NB4 (cell line): ENCODE data around the gene MT1M.

Experiments
- CTCF ChIP-seq: IDR thresholded peaks from one replicate; pipeline ENCODE4 v1.5.1; 2012; ENCODE audit warnings: low read depth, low read length
- MYC ChIP-seq: IDR thresholded peaks from 2 replicates; pipeline ENCODE4 v1.6.1; 2011; ENCODE audit warnings: low read depth, low read length
- POLR2A ChIP-seq: IDR thresholded peaks from 2 replicates; pipeline ENCODE4 v1.6.1; 2011; ENCODE audit warnings: mild to moderate bottlenecking; ENCODE audit not compliant: insufficient read length; ENCODE audit errors: extremely low read depth

GRCh38 chr16:56639045-56639444, 6.6 kb downstream of the MT1M start:
- TF ChIP-seq POLR2A (no peak), CTCF (no peak), MYC (no peak)
